SH-SY5Y (cell line): Measurements from ENCODE around the gene RPF1.

Experiments
- GATA2 ChIP-seq: IDR thresholded peaks from 2 replicates; pipeline ENCODE4 v1.6.1; 2011; ENCODE audit warnings: mild to moderate bottlenecking, low read depth, low read length
- GATA3 ChIP-seq: IDR thresholded peaks from 2 replicates; pipeline ENCODE4 v1.6.1; 2011; ENCODE audit warnings: low read depth, mild to moderate bottlenecking, low read length, moderate library complexity

DNA sequence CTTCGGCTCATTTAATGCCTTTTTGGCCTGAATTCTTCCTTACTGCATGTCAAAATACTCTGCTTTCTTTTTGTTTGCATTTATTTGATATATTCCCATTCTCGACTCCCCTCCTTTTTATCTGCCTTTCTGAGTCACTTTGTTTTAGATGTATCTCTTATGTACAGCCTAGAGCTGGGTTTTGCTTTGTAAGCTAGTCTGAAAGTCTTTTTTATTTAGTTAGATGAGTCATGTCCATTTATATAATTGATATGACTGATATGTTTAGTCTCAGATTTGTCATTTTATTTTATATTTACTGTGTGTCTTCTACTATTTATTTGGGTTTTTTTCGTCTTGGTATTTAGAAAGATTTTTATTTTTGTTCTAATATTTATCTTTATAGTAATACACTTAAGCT is 60.9 kb downstream of the RPF1 start:
- TF ChIP-seq GATA2 (no peak), GATA3 (no peak)
